ENCODE data around the gene SEMA4B.
"Not testable (repeated sequence)": the region's sequence is repeated elsewhere in the genome, so short reads cannot be mapped to it uniquely, and the experiment has no call there.

SEMA4B gene

GRCh38 chr15:90265271-90266060 is 64.3 kb downstream of the SEMA4B start, which contains the start of gene NGRN:
NGRN (plus strand) TSS chr15:90265672; CDS start chr15:90265713, 41 bp downstream.
- DNase-seq, result peak; percentile 84 to 91

GRCh38 chr15:90266061-90266431 is 64.9 kb downstream of the SEMA4B start:
- DNase-seq, result peak; percentile 24 to 25

GRCh38 chr15:90266485-90266884 is 65.4 kb downstream of the SEMA4B start:
- DNase-seq, result peak in 1 of 2 donors; percentile 8

- no peak for DNase-seq
Observed at GRCh38 chr15:90268415-90268814, 67.3 kb downstream of the SEMA4B start.

GRCh38 chr15:90270502-90271150 is 69.5 kb downstream of the SEMA4B start:
- no peak for DNase-seq

- no peak for DNase-seq
Observed at GRCh38 chr15:90271459-90272166, 70.5 kb downstream of the SEMA4B start.

GRCh38 chr15:90278467-90278866 is 77.3 kb downstream of the SEMA4B start:
- DNase-seq, result not testable (repeated sequence)

Data from inflammatory macrophage treated with lipopolysaccharide for 1 hour (primary cell).